Medulla oblongata (tissue), 1 donor: ENCODE results near the gene POFUT1.
"Not testable (repeated sequence)": the region's sequence is repeated elsewhere in the genome, so short reads cannot be mapped to it uniquely, and the experiment has no call there.

Experiments
- DNase-seq: peaks from one replicate; pipeline ENCODE4 v3.0.0-alpha.2; 2015; ENCODE audit errors: extremely low spot score

POFUT1 gene

GRCh38 chr20:32207626-32208498 is at the start of gene POFUT1, which contains the start of gene PLAGL2:
POFUT1 (plus strand) TSS chr20:32207880; CDS start chr20:32207942, 62 bp downstream.
PLAGL2 (minus strand) TSS chr20:32207743; CDS start chr20:32202178, 5,565 bp downstream.
- DNase-seq, result peak; percentile 90

DNA sequence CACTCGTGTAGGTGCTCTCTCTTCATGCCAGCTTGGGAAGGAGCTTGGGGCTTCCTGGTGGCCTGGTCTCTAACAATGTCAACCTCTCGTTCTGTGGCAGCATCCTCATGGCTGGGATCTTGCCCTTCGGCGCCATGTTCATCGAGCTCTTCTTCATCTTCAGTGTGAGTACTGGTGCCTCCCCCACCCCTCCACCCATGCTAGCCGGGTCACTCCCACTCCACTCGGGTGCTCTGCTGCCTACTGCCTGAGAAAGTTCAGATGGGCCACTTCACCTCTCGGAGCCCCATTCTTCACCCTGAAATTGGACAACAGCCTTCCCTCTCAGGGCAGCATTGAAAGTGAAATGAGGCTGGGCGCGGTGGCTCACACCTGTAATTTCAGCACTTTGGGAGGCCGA is 49.3 kb upstream of the POFUT1 start:
- DNase-seq, result no peak

DNA sequence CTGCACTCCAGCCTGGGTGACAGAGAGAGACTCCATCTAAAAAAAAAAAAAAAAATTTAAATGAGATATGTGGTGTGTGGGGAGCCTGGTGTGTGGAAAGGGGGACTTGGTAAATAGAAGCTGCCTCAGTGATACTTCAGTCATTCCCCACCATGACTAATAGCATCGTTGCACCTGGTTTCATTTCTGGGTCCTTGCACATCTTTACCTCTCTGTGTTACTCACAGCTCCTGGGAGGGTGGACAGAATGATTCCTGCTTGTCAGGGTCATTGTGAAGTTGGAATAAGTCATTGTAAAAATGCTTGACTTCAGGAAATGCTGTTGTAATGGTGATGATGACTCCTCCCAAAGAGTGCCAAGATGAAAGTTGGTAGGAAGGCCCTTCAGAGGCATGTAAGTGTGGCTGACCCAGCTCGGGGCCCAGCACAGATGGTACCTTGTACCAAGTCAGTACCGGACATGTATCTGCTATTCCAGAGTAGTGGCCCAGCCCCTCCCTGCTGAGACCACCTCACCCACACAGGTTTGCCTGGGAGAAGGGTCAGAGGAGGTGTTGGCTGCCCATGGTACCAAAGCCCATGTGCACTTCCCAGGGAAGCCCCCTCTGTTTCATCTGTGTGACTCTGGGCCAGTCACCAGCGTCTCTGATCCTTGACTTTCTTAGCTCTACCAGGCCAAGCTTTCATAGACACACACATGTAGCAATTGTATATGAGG is 48.6 kb upstream of the POFUT1 start:
- no peak for DNase-seq

- DNase-seq, result no peak
Observed at GRCh38 chr20:32159766-32160221, 47.9 kb upstream of the POFUT1 start.

GRCh38 chr20:32160341-32160740 is 47.3 kb upstream of the POFUT1 start:
- no peak for DNase-seq

DNA sequence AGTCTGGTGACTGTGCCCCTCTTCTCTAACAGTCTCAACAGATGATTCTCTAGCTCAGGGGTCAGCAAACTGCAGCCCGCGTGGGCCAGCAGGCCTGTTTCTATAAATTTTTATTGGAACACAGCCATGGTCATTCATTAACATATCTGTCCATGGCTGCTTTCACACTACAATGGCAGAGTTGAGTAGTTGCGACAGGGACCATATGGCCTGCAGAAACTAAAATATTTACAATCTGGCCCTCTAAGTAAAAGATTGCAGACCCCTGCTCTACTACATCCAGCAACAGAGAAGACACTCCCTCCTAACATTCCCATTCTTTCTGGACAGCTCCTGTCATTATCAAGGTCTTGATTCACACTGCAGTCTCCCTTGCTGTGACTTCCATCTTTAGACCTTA is 45.3 kb upstream of the POFUT1 start:
- no peak for DNase-seq

GRCh38 chr20:32163951-32164350 is 43.7 kb upstream of the POFUT1 start:
- DNase-seq, result no peak

DNA sequence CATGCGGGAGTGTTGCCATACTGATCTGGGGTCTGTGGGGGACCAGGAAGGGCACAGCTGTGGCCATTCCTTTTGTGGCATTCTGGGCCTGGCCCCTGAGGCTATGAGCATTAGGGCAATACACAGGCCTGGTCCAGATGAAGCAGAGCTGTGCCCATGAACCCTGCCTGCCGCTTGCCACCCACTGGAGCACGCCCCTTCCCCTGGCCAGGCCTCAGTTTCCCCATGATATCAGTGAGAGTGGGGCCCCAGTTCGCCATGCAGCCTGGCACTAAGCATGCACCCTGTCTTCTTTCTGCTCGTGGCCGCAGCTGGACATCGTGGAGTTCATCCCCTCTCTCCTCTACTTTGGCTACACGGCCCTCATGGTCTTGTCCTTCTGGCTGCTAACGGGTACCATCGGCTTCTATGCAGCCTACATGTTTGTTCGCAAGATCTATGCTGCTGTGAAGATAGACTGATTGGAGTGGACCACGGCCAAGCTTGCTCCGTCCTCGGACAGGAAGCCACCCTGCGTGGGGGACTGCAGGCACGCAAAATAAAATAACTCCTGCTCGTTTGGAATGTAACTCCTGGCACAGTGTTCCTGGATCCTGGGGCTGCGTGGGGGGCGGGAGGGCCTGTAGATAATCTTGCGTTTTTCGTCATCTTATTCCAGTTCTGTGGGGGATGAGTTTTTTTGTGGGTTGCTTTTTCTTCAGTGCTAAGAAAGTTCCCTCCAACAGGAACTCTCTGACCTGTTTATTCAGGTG is 42.5 kb upstream of the POFUT1 start:
- no peak for DNase-seq

DNA sequence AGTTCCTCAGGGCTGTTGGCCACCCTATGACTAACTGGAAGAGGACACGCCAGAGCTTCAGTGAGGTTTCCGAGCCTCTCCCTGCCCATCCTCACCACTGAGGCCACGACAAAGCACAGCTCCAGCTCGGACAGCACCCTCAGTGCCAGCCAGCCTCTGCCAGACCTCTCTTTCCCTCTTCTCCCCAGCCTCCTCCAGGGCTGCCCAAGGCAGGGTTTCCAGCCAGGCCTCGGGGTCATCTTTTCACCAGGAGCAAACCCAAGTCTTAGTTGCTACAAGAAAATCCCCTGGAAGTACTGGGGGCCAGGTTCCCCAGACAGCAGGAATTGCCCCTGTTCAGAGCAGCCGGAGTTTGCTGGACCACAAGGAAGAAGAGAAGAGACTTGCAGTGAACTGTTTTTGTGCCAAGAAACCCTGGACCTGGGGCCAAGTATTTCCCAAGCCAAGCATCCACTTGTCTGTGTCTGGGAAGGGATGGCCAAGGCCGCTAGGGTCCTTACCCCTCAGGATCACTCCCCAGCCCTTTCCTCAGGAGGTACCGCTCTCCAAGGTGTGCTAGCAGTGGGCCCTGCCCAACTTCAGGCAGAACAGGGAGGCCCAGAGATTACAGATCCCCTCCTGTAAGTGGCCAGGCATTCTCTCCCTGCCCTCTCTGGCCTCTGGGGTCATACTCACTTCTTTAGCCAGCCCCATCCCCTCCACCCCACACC is 41.7 kb upstream of the POFUT1 start:
- DNase-seq, result peak; percentile 7

GRCh38 chr20:32167552-32167951 is 40.1 kb upstream of the POFUT1 start:
- no peak for DNase-seq

DNA sequence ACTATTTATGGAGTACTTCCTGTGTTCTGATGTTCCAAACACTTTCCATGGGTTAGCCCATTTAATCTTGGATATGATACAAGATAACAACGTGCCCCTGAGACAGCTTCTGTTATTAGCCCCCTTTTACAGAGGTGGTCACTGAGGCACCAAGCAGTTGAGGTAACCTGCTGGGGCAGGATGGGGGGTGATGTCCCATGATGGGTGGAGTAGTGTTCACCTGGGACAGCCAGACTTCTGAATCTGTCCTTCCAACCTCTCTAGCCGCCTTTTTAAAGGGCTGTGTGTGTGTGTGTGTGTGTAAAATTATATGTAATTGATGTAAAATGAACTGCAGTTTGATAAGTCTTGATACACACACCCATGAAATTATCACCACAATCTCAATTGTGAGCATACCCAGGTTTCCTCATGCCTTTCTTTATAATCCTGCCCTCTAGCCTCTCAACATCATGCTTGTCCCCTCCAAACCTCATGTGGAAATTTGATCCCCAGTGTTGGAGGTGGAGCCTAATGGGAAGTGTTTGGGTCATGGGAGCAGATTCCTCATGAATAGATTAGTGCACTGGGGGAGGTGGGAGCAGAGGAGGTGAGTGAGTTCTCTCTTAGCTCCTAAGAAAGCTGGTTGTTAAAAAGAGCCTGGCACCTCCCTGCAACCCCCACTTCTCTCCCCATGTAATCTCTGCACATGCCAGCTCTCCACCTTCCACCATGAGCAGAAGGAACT is 39.3 kb upstream of the POFUT1 start:
- DNase-seq, result no peak

- not testable (repeated sequence) for DNase-seq
Observed at GRCh38 chr20:32177696-32178095, 30.0 kb upstream of the POFUT1 start.

DNA sequence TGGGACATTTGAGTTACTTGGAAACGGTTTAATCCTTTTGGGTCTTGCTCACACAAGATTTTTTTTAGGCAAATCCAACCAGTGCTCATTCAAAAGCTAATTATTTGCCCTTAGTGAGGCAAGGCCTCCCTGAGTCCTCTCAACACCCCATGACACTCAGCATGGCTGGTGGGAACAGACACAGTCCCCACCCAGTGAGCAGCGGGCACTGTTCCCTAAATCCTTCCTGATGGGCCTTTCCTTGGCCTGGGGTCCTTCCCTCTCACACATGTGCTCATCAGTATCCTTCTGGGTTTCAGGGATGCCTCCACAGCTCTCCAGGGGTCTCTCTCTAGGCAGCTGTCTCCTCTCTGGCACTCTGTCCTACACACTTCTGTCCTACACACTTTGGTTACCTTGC is 28.2 kb upstream of the POFUT1 start:
- DNase-seq, result no peak

GRCh38 chr20:32179934-32180333 is 27.7 kb upstream of the POFUT1 start:
- no peak for DNase-seq

DNA sequence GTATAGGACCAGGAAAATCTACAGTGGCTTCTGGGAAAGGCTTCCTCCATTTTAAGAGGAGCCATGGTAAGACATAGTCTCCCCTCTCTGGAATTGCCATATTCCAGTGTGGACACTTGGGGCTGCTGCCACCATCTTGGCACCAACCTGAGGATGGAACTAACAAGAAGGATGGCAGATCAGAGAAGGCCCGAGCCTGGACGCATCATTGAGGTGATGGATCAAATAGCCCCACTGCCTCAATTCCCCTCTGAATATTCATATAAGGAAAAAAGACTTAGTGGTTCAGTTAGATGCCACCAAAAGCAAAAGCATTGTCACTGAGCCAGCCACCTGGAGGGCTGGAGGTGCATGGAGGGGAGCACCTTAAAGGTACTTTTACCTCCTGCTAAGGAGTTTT is 26.1 kb upstream of the POFUT1 start:
- DNase-seq, result no peak

GRCh38 chr20:32183947-32184635 is 23.6 kb upstream of the POFUT1 start:
- DNase-seq, result no peak

DNA sequence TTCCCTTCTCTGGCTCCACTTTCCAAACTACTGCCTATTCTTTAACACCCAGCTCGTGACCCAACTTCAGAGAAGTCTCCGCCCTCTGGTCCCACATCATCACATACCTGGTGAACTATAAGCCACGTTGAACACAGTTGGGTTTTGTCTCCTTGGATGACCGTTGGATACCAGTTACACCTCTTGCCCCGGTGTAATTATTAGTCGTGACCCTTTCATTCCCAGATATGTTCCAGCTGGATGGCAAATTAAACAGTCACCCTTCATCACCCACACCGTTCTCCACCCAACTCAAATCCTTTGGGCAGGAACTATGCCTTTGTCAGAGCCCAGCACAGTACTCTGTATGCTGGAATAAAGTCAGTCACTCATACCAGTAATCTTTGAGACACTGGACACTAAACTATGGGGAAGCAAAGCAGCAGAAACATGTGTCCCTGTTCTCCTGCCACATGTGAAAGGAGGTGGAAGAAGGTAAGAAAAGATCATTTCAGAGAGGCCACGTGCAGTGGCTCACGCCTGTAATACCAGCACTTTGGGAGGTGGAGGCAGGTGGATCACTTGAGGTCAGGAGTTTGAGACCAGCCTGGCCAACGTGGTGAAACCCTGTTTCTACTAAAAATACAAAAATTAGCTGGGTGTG is 22.6 kb upstream of the POFUT1 start:
- no peak for DNase-seq

GRCh38 chr20:32186506-32186905 is 21.2 kb upstream of the POFUT1 start:
- DNase-seq, result no peak

GRCh38 chr20:32188376-32189122 is 19.1 kb upstream of the POFUT1 start:
- no peak for DNase-seq
